ENCODE data around the gene TMEM94. TPM values are rescaled to one million over a fixed set of nuclear protein-coding genes. Genes with fewer than 3 reads are reported as not detected.

Gene TMEM94
- total RNA-seq, 2 experiments from 2014 or later: 50.4 to 53.5 TPM

- no peak overlapping the region for H3K27ac Mint-ChIP-seq
- no peaks in the 10 kb centered on the region for H3K27me3 Mint-ChIP-seq (ENCODE audit: low read depth)
- intact Hi-C loops (cut with micrococcal nuclease): no loop called here
- no peaks in the 10 kb centered on the region for H3K4me1 Mint-ChIP-seq (ENCODE audit: low read depth)
- H3K36me3 Mint-ChIP-seq (ENCODE audit: low read depth): no peaks in the 10 kb centered on the region
- no peaks in the 10 kb centered on the region for H3K9me3 Mint-ChIP-seq
- no peak overlapping the region for H3K4me3 Mint-ChIP-seq
- no peak for DNase-seq
- CTCF ChIA-PET: interaction anchor here (0.6 to 1.7 kb wide), 5 partner anchors 11 to 246 kb away, joined by 3 to 6 read pairs (median 3); no protein-coding TSS in a partner anchor
Measured at GRCh38 chr17:75503337-75503950, 47.0 kb downstream of the TMEM94 start.

GRCh38 chr17:75503976-75504346 is 47.5 kb downstream of the TMEM94 start:
- CTCF ChIA-PET: interaction anchor here (0.6 to 1.7 kb wide), 2 partner anchors 10 to 28 kb away, joined by 4 to 6 read pairs; no protein-coding TSS in a partner anchor
- no peaks in the 10 kb centered on the region for H3K4me1 Mint-ChIP-seq (ENCODE audit: low read depth)
- H3K36me3 Mint-ChIP-seq (ENCODE audit: low read depth): no peaks in the 10 kb centered on the region
- intact Hi-C loops (cut with micrococcal nuclease): no loop called here
- no peaks in the 10 kb centered on the region for H3K9me3 Mint-ChIP-seq
- no peaks in the 10 kb centered on the region for H3K27me3 Mint-ChIP-seq (ENCODE audit: low read depth)
- H3K4me3 Mint-ChIP-seq: no peak overlapping the region
- H3K27ac Mint-ChIP-seq: no peak overlapping the region
- no peak for DNase-seq

- DNase-seq: peak; percentile 41
- no peaks in the 10 kb centered on the region for H3K27me3 Mint-ChIP-seq (ENCODE audit: low read depth)
- no peaks in the 10 kb centered on the region for H3K9me3 Mint-ChIP-seq
- no peaks in the 10 kb centered on the region for H3K4me1 Mint-ChIP-seq (ENCODE audit: low read depth)
- no peak overlapping the region for H3K27ac Mint-ChIP-seq
- intact Hi-C loops (cut with micrococcal nuclease): no loop called here
- no peak overlapping the region for H3K4me3 Mint-ChIP-seq
- CTCF ChIA-PET: interaction anchor here (0.7 to 1.7 kb wide), 3 partner anchors 10 to 76 kb away, joined by 3 to 6 read pairs (median 4); no protein-coding TSS in a partner anchor
- no peaks in the 10 kb centered on the region for H3K36me3 Mint-ChIP-seq (ENCODE audit: low read depth)
Measured at GRCh38 chr17:75504347-75505151, 48.1 kb downstream of the TMEM94 start.

GRCh38 chr17:75505152-75505409 is 48.6 kb downstream of the TMEM94 start:
- intact Hi-C loops (cut with micrococcal nuclease): no loop called here
- no peaks in the 10 kb centered on the region for H3K36me3 Mint-ChIP-seq (ENCODE audit: low read depth)
- DNase-seq: no peak
- no peak overlapping the region for H3K4me3 Mint-ChIP-seq
- no peaks in the 10 kb centered on the region for H3K27me3 Mint-ChIP-seq (ENCODE audit: low read depth)
- H3K4me1 Mint-ChIP-seq (ENCODE audit: low read depth): no peaks in the 10 kb centered on the region
- no peak overlapping the region for H3K27ac Mint-ChIP-seq
- CTCF ChIA-PET: interaction anchor here (0.7 to 1.3 kb wide), 2 partner anchors 29 to 76 kb away, joined by 3 to 4 read pairs; no protein-coding TSS in a partner anchor
- no peaks in the 10 kb centered on the region for H3K9me3 Mint-ChIP-seq

- Mint-ChIP-seq H3K27me3 (ENCODE audit: low read depth) (no peaks in the 10 kb centered on the region), H3K36me3 (ENCODE audit: low read depth) (no peaks in the 10 kb centered on the region), H3K4me3 (no peak overlapping the region), H3K27ac (no peak overlapping the region), H3K9me3 (no peaks in the 10 kb centered on the region), H3K4me1 (ENCODE audit: low read depth) (no peaks in the 10 kb centered on the region)
- DNase-seq: no peak
- intact Hi-C loops (cut with micrococcal nuclease): no loop called here
- CTCF ChIA-PET: interaction anchor here (0.5 to 1.3 kb wide), 5 partner anchors 75 to 712 kb away, joined by 3 to 5 read pairs (median 4); no protein-coding TSS in a partner anchor
Measured at GRCh38 chr17:75505640-75506039, 49.2 kb downstream of the TMEM94 start.

- Mint-ChIP-seq H3K9me3 (no peaks in the 10 kb centered on the region), H3K36me3 (ENCODE audit: low read depth) (no peaks in the 10 kb centered on the region), H3K4me1 (ENCODE audit: low read depth) (no peaks in the 10 kb centered on the region), H3K4me3 (no peak overlapping the region), H3K27ac (no peak overlapping the region), H3K27me3 (ENCODE audit: low read depth) (no peaks in the 10 kb centered on the region)
- intact Hi-C loops (cut with micrococcal nuclease): no loop called here
- CTCF ChIA-PET: interaction anchor here (0.5 to 0.6 kb wide), 4 partner anchors 87 to 712 kb away, joined by 3 to 5 read pairs (median 4); no protein-coding TSS in a partner anchor
- DNase-seq: no peak
Measured at GRCh38 chr17:75506134-75506533, 49.7 kb downstream of the TMEM94 start.

GRCh38 chr17:75506888-75507287 is 50.5 kb downstream of the TMEM94 start:
- no peak overlapping the region for H3K27ac Mint-ChIP-seq
- no peaks in the 10 kb centered on the region for H3K4me1 Mint-ChIP-seq (ENCODE audit: low read depth)
- CTCF ChIA-PET: no interaction called here
- H3K4me3 Mint-ChIP-seq: no peak overlapping the region
- no peaks in the 10 kb centered on the region for H3K36me3 Mint-ChIP-seq (ENCODE audit: low read depth)
- H3K9me3 Mint-ChIP-seq: no peaks in the 10 kb centered on the region
- no peak for DNase-seq
- intact Hi-C loops (cut with micrococcal nuclease): no loop called here
- no peaks in the 10 kb centered on the region for H3K27me3 Mint-ChIP-seq (ENCODE audit: low read depth)

GRCh38 chr17:75507733-75508719 is 51.6 kb downstream of the TMEM94 start:
- Mint-ChIP-seq H3K27me3 (ENCODE audit: low read depth) (no peaks in the 10 kb centered on the region), H3K27ac (no peak overlapping the region), H3K4me1 (ENCODE audit: low read depth) (no peaks in the 10 kb centered on the region), H3K9me3 (no peaks in the 10 kb centered on the region), H3K4me3 (no peak overlapping the region), H3K36me3 (ENCODE audit: low read depth) (no peaks in the 10 kb centered on the region)
- intact Hi-C loops (cut with micrococcal nuclease): no loop called here
- CTCF ChIA-PET: no interaction called here
- no peak for DNase-seq

- Mint-ChIP-seq H3K9me3 (no peaks in the 10 kb centered on the region), H3K27me3 (ENCODE audit: low read depth) (no peaks in the 10 kb centered on the region), H3K4me1 (ENCODE audit: low read depth) (no peaks in the 10 kb centered on the region), H3K4me3 (no peak overlapping the region), H3K36me3 (ENCODE audit: low read depth) (no peaks in the 10 kb centered on the region), H3K27ac (no peak overlapping the region)
- no peak for DNase-seq
- CTCF ChIA-PET: interaction anchor here (1.5 kb wide), 1 partner anchor 239 kb away, joined by 3 read pairs; no protein-coding TSS in a partner anchor
- intact Hi-C loops (cut with micrococcal nuclease): no loop called here
Measured at GRCh38 chr17:75508931-75509361, 52.5 kb downstream of the TMEM94 start.

- Mint-ChIP-seq H3K4me3 (no peak overlapping the region), H3K27ac (no peak overlapping the region), H3K4me1 (ENCODE audit: low read depth) (peaks cover 2% of the 10 kb centered on the region), H3K27me3 (ENCODE audit: low read depth) (no peaks in the 10 kb centered on the region), H3K9me3 (no peaks in the 10 kb centered on the region), H3K36me3 (ENCODE audit: low read depth) (no peaks in the 10 kb centered on the region)
- CTCF ChIA-PET: interaction anchor here (1.5 kb wide), 1 partner anchor 240 kb away, joined by 3 read pairs; no protein-coding TSS in a partner anchor
- DNase-seq: no peak
- intact Hi-C loops (cut with micrococcal nuclease): loop anchor here (10.0 kb wide), 1 partner anchor 245 kb away; the partner anchor contains the start of genes GGA3 and MRPS7
Measured at GRCh38 chr17:75509528-75510258, 53.3 kb downstream of the TMEM94 start.

- Mint-ChIP-seq H3K4me3 (no peak overlapping the region), H3K27ac (no peak overlapping the region), H3K36me3 (ENCODE audit: low read depth) (no peaks in the 10 kb centered on the region), H3K4me1 (ENCODE audit: low read depth) (peaks cover 2% of the 10 kb centered on the region), H3K27me3 (ENCODE audit: low read depth) (no peaks in the 10 kb centered on the region), H3K9me3 (no peaks in the 10 kb centered on the region)
- no peak for DNase-seq
- intact Hi-C loops (cut with micrococcal nuclease): loop anchor here (10.0 kb wide), 1 partner anchor 246 kb away; the partner anchor contains the start of genes GGA3 and MRPS7
- CTCF ChIA-PET: interaction anchor here (0.7 to 0.8 kb wide), 3 partner anchors 17 to 86 kb away, joined by 3 to 4 read pairs (median 3); no protein-coding TSS in a partner anchor
Measured at GRCh38 chr17:75511270-75511609, 54.8 kb downstream of the TMEM94 start.

Data from activated naive CD4-positive, alpha-beta T cell treated with anti-CD3 and anti-CD28 coated beads for 36 hours (primary cell).